22Rv1 (cell line): Measurements from ENCODE around the gene MIGA1.

Experiments
- CTCF ChIP-seq: fragments of 450-650 bp; IDR thresholded peaks from 2 replicates; pipeline ENCODE4 v1.5.1; 2017; ENCODE audit warnings: mild to moderate bottlenecking
- ZFX ChIP-seq: fragments of 450-650 bp; IDR thresholded peaks from 2 replicates; pipeline ENCODE4 v1.6.1; 2017; ENCODE audit warnings: antibody characterized with exemption, borderline replicate concordance

- TF ChIP-seq CTCF, result no peak
- TF ChIP-seq ZFX, result no peak
Measured at GRCh38 chr1:77846966-77847365, 67.5 kb downstream of the MIGA1 start.
